GM21737 (cell line): Measurements from ENCODE around the gene HBP1.
"Not testable (repeated sequence)": the region's sequence is repeated elsewhere in the genome, so short reads cannot be mapped to it uniquely, and the experiment has no call there.

Experiments used
- ATAC-seq: cut with Tn5 transposase; IDR thresholded peaks from one replicate; pipeline ENCODE4 v1.9.1; 2021; ENCODE audit warnings: mild to moderate bottlenecking, moderate library complexity; ENCODE audit not compliant: unreplicated experiment

The HBP1 gene

DNA sequence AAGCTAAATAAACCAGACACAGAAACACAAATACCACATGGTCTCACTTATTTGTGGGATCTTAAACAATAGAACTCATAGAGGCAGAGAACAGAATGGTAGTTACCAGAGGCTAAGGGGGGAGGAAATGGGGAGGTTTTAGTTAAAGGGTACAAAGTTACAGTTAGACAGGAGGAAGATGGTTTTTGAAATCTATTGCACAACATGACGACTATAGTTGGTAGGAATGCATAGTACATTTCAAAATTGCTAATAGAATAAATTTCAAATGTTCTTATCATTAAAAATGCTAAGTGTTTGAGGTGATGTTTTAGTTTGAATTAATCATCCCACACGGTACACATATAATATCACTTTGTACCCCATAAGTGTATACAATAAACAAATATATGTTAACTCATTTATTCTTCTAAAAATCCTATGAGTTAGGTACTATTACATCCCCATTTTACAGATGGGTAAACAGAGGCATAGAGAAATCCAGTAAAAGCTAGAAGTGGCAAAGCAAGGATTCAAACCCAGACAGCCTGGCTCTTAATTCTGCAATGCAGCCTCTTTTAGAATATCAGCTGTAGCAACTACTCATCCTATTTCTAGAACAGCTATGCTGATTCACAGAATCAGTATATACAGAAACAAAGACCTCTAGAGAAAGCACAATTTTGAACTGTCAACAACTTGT, 50.9 kb downstream of the HBP1 start:
- no peak for ATAC-seq

DNA sequence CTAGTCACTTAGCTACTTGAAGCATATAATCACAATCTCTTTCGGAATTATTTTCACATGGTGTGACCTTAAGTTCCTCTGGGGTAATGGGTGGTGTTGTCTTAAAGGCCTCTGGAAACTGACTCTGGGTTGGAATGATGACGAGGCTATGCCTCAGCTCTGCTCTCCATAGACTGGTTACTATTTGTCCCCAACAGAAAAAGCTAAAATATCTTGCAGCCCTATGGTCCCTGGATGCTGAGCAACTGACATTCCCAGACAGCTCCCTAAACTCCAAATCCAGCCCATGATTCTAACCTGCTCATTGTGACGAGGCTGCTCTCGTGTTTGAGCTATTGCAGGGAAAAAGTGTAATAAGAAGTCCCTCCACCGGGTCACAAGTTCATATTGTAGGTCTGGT, 51.6 kb downstream of the HBP1 start:
- ATAC-seq, result no peak

DNA sequence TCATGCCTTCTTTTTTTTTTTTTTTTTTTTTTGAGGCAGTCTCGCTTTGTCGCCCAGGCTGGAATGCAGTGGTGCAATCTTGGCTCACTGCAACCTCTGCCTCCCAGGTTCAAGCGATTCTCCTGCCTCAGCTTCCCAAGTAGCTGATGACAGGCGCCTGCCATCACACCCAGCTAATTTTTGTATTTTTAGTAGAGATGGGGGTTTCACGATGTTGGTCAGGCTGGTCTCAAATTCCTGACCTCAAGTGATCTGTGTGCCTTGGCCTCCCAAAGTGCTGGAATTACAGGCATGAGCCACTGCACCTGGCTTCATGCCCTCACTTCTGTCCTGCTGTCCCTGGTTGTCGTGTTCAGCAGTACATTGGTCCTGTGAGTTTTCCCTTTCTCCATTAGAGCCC, 52.0 kb downstream of the HBP1 start:
- ATAC-seq, result not testable (repeated sequence)

DNA sequence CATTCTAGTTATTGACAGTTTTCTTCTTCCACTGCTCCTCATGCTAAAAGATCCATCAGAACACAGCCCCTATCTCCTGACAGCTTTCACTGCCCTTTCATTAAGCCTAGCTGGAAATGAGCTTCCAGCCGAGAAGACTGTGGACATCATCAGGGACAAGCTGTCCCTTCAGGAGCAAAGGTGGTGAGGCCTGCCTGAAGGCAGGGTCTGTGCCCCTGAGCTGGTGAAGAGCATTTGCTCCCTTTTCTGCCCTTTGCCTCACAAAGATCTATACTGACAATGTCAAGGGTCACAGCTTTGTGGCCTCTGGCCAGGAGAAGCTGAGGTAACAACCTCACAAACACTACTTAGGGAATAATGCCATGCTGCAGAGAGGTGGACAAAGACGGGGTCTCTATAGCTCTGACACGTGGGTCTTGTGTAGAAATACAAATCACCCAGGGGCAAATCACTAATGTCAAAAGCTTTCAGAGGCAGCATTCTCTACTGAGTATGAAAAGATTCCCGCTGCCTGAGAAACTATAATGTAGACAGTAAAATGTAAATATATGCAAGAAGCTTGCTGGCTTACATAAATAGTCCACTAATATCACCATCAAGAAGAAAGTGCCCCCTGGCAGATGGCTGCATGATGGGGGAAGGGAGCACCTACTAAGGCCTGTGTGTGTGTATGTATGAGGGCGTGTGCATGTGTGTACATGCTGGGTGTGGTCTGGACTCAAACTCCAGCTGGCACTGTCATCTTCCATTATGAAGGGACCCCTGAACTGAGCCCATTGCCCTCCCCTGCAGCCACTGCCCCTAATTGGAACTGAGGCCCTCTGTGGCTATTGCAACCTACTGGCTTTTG, 55.8 kb downstream of the HBP1 start:
- ATAC-seq, result no peak

DNA sequence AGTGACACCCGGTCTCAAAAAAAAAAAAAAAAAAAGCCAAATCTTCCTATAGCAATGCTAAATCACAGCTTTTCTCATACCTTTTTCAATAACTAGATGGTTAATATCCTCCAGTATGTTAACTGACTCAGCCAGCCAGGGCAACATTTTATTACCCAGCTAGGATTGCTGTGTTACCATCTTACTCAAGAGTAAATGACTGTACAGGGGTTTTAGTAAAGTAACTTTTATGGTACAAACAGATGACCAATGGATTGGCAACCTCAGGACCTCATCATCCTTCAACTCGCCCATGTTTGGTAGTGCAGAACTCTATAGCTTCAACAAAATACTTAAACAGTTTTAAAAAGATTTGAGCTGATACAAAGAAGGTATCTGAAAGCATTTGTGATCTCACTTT, 59.5 kb downstream of the HBP1 start:
- ATAC-seq, result no peak

DNA sequence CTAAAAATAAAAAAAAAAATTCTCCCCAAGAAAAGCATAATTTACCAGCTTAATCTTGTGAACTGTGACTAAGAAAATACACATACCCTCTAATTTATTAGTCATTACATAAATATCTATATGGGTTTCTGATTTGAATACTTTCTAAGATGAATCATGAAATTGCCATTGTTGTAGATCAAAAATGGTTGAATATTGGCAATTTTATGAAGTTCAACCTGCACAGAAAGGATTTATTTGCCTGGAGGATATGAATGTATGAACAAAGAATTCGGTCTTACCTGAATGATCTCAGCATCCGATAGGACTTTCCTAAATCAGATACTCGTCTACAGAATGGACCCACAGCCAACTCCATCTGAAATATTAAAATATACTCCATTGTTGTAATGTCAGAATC, 61.5 kb downstream of the HBP1 start:
- no peak for ATAC-seq

DNA sequence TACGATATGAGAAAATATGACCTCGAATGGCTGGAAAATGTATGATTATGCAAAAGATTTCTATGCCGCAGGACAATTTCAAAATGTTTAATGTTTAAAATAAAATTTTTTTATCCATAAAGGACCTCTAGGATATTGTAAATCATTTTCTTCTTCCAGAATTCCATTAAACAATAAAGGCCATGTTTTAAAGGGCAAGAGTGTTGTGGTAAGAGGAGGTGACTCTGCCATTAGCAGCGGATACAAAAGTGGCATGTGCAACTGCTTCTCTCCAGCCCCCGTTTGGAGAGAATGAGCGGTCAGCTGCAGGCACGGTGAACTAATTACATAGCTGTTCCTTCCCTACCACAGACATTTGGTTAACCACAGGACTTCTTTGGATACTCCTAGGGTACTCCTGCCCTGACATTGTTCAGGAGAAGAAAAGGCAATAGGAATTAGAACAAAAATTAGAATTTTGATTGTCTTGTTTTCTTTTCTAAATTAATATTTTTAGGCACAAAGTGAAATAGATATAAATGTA, 63.8 kb downstream of the HBP1 start:
- ATAC-seq, result no peak

DNA sequence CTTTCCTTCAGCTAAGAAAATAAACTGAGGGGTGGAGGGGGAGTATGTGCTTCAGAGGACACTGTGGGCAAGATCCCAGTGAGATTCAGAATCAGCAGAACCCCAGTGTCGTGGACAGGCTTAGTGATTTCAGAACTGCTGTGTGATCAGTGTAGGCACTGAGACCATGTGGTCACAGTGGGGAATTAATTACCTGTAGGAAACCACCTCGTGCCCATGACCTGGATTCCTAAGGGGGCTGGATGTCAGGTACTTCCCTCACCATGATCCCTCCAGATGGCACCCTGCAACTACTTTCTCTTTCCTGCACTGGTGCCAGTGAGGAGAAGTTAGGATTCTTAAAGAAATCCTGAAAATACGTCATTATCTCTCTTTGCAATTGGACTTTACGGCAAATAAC, 64.4 kb downstream of the HBP1 start:
- no peak for ATAC-seq

DNA sequence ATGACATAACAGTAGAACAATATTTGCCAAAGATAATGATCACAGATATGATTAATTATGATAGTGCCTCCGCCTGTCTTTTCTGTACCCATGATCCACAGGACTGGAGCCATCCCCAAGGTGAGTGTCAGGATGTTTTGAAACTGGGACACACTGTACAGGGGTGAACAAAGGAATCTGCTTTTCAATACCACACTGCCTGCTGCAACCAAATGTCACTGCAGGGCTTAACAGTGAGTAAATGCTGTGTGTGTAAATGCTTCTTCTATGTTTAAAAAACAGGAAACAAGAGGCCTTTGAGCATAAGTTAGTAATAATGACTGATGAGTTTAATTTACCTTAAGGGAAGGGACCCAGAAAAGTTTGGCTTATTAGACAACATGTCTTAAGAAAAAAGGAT, 65.2 kb downstream of the HBP1 start:
- no peak for ATAC-seq

DNA sequence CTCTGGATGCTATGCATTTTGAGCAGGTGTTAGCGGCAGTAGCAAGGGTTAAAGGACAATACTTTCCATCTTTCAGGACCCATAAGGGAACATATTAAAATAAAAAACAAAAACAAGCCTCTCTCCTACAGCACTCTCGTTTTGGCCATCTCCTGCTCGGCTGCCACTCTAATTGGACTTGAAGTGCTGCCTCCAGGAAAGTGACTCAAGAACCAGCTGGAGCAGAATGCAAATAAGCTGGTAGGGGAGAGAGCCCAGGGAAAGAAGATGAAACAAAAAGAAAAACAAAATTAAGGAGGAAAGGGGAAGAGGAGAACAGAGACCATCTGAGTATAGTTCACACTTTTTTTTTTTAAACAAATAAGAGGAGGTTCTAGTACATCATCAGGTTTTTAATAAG, 65.6 kb downstream of the HBP1 start:
- ATAC-seq, result no peak

DNA sequence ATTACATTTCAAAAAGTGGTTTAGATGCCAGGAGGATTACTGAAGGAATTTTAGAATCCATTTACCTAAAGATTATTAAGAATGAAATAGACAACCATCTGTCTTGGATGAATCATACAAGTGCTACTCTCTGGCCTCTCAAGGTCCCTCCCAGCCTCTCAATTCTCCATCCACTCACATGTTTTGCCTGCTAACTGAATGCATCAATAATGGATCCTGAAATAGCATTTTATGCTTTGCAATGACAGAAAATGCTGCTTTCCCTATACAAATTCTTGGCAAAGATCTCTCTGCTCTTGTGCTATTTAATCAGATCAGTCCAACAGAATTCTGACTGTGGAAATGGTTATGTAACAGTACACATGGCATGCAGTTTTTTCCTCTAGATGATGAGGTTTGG, 68.1 kb downstream of the HBP1 start:
- no peak for ATAC-seq

DNA sequence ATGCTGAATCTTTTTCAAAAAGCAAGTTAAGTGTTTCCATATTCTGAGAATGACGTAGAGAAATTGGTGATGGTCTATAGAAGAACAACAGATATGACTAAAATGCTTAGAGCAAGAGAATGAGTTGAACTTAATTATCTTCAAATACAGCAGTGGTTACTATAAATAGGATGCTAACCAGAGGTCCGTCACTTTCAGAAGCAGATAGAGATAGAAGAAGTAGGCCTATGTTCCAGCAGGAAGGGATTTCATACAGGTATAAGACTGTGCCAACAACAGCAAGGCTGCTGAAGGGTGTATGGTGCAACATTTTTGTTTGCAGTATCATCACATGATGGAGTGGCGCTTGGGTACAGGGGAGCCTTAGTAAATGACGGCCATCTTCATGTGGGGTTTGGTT, 68.6 kb downstream of the HBP1 start:
- no peak for ATAC-seq

DNA sequence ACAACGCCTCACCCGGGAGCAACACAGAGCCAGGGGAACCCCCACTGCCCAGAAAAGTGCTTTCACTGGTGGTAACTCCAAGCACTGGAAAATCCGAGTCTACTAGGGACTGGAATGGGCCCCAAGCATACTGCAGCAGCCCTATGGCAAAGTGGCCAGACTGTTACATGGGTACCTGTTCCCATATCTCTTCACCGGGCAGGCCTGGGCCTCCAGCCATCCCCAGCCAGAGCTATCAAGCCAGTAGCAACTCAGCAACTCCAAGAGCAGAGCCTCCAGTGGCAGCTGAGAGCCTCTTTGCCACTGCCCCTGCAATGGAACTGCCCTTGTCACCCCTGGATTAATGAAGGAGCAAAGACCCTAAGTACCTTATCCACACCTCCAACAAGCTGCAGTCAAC, 73.5 kb downstream of the HBP1 start:
- ATAC-seq, result no peak

DNA sequence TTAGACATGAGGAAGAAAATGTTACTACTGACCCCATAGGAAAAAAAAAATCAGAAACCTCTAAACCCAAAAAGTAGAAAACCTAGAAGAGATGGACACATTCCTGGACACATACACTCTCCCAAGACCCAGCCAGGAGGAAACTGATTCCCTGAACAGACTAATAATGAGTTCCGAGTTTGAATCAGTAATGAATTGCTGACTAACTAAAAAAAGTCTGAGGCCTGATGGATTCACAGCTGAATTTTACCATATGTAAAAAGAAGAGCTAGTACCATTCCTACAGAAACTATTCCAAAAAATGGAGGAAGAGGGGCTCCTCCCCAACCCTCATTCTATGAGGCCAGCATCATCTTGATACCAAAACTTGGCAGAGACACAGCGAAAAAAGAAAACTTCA, 75.8 kb downstream of the HBP1 start:
- no peak for ATAC-seq

DNA sequence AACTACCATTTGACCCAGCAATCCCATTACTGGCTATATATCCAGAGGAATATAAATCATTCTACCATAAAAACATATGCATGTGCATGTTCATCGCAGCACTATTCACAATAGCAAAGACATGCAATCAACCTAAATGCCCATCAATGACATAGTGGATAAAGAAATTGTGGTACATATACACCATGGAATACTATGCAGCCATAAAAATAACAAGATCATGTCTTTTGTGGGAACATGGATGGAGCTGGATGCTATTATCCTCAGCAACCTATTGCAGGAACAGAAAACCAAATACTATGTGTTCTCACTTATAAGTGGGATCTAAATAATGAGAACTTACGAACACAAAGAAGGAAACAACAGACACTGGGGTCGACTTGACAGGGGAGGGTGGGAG, 78.0 kb downstream of the HBP1 start:
- ATAC-seq, result not testable (repeated sequence)

DNA sequence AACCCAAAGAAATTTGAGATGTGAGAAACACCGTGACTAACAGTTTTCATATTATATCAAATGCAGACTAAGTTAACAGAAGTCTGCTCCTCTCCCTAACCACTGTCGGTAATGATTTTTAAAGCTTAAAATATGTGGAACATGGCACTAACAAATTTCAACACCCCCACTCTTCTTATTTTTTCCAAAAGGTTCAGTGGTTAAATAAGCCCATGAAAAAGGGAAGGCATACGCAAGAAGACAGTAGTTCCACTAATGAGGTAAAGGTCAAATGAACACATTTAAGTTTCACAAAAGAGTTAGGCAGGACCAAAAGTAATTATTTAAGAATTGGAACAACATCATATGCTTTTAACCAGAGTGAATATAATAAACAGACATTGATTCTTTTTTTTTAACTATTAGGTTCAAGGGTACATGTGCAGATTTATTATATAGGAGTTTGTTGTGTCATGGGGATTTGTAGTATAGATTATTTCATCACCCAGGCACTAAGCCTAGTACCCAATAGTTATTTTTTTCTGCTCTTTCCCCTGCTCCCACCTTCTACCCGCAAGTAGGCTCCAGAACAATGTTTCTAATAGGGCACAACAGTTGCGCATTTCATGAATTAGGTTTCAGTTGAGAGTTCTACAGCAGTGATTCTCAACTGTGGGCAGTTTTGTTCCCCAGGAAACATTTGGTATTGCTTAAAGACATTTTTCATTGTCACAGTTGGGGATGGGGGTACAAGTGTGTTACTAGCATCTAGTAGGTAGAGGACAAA, 79.9 kb downstream of the HBP1 start:
- no peak for ATAC-seq

DNA sequence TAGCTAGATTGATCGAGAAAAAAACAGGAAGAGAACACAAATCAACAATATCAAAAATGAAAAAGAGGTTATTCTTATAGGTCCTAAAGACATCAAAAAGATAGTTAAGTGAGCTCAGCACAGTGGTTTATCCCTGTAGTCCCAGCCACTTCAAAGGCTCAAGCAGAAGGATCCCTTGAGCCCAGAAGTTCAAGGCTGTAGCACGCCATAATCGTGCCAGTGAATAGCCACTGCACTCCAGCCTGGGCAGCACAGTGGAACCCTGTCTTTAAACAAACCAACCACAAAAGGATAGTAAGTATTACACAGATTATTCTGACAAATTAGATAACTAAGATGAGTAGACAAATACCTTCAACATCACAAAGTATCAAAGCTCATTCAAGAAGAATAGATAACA, 83.2 kb downstream of the HBP1 start:
- ATAC-seq, result no peak
